HG03354 (cell line): ENCODE measurements around the gene SSR4.

Experiments used
- ATAC-seq: cut with Tn5 transposase; IDR thresholded peaks from one replicate; pipeline ENCODE4 v1.9.1; 2021; ENCODE audit warnings: mild to moderate bottlenecking; ENCODE audit not compliant: unreplicated experiment, poor library complexity, severe bottlenecking

SSR4 gene

DNA sequence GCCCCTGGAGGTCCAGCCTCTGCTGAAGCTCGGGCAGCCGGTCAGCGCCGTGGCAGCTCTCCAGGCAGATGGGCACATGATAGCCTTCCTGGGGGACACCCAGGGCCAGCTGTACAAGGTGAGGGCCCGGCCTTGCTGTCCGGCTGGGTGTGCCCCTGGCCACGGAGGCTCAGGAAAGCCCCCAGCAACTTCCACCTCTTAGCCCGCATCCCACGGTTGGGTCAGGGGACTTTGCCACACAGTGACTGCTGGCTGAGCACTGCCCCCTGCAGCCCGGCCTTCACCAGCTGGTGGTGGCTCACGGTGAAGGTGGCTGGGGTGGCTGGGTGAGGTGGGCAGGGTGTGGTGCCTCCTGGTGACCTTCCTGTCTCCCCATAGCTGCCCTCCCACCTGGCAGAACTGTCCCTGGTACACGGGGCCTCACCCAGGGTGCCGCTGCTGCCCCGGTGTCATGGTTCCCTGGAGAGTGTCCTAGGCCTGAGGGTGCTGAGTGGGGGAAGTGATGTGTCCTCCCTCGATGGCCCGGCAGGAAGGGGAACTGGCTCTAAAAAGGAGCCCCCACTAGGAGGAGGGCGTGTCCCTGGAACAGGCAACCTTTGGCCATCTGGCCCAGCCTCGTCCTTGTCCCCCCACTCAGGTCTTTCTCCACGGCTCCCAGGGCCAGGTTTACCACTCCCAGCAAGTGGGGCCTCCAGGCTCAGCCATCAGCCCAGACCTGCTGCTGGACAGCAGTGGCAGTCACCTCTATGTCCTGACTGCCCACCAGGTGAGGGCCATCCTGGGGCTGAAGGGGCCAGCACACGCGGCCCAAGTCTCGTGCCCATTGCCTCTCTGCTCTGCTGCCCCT lies 25.9 kb upstream of the SSR4 start:
- ATAC-seq, result no peak

- ATAC-seq, result no peak
These were observed 25.2 kb upstream of the SSR4 start for GRCh38 chrX:153769158-153769864.

DNA sequence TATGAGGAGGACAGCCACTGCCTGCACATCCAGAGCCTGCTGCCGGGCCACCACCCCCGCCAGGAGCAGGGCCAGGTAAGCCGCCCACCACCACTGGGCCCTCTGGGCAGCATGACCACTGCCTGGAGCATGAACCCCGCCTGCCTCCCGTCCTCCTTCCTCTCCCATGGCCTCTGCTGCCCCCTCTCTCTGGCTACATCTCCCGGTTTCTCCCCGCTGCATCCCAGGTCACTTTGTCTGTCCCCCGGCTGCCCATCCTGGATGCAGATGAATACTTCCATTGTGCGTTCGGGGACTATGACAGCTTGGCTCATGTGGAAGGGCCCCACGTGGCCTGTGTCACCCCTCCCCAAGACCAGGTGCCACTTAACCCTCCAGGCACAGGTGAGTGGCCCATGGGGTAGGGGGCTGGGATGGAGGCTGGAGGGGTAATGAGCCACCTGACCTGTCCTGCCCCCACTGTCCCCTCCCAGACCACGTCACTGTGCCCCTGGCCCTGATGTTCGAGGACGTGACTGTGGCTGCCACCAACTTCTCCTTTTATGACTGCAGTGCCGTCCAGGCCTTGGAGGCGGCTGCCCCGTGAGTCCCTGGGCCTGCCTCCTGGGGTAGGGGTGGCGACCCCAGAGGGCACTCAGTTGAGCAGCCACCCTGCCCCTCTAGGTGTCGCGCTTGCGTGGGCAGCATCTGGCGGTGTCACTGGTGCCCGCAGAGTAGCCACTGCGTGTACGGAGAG lies 24.4 kb upstream of the SSR4 start:
- no peak for ATAC-seq

GRCh38 chrX:153770601-153771414 lies 23.7 kb upstream of the SSR4 start:
- no peak for ATAC-seq

- no peak for ATAC-seq
These were observed 22.8 kb upstream of the SSR4 start for GRCh38 chrX:153771415-153772315.

- no peak for ATAC-seq
These were observed 21.9 kb upstream of the SSR4 start for GRCh38 chrX:153772316-153773217.

DNA sequence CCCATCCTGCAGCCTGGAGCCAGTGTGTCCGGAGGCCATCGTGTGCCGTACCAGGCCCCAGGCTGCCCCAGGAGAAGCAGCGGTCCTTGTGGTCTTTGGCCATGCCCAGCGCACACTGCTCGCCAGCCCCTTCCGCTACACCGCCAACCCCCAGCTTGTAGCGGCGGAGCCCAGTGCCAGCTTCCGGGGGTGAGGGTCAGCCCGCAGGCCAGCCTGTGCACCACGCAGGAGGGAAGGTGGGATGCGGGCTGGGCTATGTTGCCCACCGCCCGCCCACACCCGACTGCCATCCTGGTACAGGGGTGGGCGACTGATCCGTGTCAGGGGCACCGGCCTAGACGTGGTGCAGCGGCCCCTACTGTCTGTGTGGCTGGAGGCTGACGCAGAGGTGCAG lies 21.3 kb upstream of the SSR4 start:
- ATAC-seq, result no peak

GRCh38 chrX:153773741-153774575 lies 20.5 kb upstream of the SSR4 start:
- no peak for ATAC-seq

DNA sequence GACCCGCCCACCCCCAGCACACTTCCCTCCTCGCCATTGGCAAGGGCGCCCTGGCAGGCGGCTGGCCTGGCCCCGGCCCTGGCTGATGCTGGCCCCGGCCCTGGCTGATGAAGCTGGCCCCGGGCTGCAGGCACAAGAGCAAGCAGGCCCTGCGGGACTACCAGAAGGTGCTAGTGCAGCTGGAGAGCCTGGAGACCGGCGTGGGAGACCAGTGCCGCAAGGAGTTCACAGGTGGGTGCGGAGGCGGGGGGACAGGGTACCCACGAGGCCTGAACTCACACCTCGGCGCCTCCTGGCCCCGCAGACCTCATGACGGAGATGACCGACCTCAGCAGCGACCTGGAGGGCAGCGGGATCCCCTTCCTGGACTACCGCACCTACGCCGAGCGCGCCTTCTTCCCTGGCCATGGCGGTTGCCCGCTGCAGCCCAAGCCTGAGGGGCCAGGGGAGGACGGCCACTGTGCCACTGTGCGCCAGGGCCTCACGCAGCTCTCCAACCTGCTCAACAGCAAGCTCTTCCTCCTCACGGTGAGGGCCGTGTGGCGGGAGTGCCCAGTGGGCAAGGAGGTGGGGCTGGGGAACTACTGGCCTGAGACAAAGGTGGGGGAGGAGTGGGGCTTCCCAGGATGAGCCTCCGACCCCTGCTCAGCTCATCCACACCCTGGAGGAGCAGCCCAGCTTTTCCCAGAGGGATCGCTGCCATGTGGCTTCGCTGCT lies 19.7 kb upstream of the SSR4 start:
- no peak for ATAC-seq

GRCh38 chrX:153775293-153776119 lies 19.0 kb upstream of the SSR4 start:
- no peak for ATAC-seq

GRCh38 chrX:153776120-153776599 lies 18.3 kb upstream of the SSR4 start:
- ATAC-seq, result no peak

DNA sequence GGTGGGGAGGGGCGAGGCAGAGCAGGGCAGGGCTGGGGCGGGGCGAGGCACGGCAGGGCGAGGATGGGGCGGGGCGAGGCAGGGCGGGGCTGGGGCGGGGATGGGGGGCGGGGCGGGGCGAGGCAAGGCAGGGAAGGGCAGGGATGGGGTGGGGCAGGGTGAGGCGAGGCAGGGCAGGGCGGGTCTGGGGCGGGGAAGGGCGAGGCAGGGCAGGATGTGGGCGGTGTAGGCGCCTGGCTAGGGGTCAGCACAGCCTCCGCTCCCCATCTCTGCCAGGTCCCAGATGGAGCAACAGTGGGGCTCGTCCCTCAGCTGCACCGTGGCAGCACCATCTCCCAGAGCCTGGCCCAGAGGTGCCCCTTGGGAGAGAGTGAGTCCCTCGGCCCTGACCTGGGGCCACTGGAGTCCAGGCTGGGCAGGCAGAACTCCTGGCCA lies 17.8 kb upstream of the SSR4 start:
- ATAC-seq, result no peak

DNA sequence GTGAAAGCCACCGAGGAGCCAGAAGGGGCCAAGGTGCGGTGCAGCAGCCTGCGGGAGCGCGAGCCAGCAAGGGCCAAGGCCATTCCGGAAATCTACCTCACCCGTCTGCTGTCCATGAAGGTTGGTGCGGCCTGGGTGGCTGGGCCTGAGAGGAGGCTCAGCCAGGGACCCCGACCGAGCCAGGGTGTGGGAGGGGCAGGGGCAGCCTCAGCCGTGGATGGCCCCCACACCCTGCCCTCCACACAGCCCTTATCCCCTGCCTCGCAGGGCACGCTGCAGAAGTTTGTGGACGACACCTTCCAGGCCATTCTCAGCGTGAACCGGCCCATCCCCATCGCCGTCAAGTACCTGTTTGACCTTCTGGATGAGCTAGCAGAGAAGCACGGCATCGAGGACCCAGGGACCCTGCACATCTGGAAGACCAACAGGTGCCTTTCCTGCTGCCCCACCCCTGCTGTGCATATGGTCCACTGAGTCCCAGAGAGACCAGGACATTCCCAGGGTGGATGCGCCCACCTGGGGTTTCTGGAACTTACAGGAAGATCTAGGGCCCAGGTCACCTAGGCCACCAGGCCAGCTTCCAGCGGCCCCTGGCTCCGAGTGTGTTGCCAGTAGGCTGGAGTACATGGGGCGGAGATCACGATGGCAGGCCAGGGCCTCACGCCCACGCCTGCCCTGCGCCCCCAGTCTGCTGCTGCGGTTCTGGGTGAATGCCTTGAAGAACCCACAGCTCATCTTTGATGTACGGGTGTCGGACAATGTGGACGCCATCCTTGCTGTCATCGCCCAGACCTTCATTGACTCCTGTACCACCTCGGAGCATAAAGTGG lies 17.0 kb upstream of the SSR4 start:
- ATAC-seq, result no peak

GRCh38 chrX:153778181-153778580 lies 16.3 kb upstream of the SSR4 start:
- no peak for ATAC-seq
